Measurements from ENCODE around the gene DLGAP1. TPM values are rescaled to one million over a fixed set of nuclear protein-coding genes. Genes with fewer than 3 reads are reported as not detected.
A peak's percentile ranks its signal among the peaks of the same experiment; 100 is the strongest.

Gene DLGAP1
- total RNA-seq, 1 donor from 2014 or later: 0.48 TPM

DNA sequence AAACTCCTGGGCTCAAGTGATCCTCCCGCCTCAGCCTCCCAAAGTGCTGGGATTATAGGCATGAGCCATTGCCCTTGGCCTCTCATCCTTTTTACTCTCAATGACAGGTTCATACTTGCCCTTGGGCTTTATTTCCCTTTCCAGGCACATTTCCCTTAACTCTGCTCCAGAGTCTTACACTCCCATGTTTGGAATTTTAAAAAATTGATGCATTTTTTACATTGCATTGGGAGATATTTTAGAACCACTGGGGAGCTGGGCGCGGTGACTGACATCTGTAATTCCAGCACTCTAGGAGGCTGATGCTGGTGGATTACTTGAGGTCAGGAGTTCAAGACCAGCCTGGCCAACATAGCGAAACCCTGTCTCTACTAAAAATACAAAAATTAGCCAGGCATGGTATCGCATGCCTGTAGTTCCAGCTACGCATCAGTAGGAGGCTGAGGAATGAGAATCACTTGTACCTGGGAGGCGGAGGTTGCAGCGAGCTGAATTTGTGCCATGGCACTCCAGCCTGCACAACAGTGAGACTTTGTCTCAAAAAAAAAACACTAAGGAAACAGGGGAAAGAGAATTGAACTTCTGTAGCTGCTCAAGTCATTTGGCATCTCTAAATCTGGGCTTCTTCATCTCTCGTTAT lies 986.9 kb downstream of the DLGAP1 start:
- no peak for ATAC-seq

DNA sequence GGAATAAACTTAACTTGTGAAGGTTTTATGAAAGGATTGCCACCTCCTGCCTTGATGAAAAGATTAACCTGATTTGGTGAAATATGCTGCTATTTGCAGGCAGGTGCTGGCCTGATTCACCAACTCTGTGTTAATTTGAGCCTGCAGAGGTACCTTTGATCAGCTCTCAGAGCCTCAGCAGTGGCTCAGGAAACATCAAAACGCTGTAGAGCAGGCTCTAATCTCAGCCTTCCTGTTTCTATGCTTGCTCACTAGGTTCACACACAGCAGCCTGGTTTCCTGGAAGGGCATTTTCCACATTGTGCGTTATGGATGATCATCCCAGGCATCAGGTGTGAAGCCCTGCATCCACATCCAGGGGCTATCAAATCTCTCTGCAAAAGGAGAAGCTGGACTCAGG lies 988.2 kb downstream of the DLGAP1 start:
- ATAC-seq: peak; percentile 23
- DNase-seq (ENCODE audit: low spot score): no peak

More for the DNA sequence above, 986.9 kb downstream of the DLGAP1 start:
- DNase-seq (ENCODE audit: low spot score): no peak

DNA sequence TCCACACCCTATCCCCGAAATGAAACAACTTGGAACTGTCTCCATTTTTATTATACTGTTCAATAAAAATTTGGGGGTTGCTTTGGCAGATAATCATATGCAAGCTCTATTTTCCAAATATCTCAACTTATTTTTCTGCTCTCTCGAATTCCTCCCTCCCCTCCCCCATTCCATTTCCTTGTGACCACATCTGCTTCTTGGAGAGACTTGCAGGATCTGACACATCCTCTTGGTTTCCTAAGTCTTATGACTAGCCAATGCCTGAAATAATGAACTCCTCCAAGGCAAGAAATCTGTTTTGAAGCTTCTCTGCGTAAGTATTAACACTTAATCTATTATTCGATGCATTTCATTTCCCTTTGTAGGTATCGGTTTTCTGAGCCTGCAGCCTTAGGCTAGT lies 989.1 kb downstream of the DLGAP1 start:
- DNase-seq (ENCODE audit: low spot score) (no peak), ATAC-seq (no peak)

DNA sequence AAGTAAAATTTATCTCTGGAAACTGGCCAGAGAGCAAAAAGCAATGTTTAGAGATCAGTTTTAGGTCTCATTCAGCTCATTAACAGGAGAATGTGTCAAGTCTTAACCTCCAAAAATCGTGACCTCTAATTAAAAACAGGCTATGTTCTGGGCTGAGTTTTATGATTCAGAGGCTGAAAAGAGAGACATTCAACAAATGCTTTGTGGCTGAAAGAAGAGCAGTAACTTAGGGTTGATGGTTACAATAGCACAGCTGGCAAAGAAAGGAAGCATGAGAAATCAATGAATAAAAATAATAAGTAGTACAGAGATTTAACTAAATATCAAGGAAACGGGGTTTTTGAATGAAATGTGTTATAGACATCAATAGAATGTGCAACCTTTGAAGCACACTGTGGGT lies 992.1 kb downstream of the DLGAP1 start:
- ATAC-seq (no peak), DNase-seq (ENCODE audit: low spot score) (no peak)

DNA sequence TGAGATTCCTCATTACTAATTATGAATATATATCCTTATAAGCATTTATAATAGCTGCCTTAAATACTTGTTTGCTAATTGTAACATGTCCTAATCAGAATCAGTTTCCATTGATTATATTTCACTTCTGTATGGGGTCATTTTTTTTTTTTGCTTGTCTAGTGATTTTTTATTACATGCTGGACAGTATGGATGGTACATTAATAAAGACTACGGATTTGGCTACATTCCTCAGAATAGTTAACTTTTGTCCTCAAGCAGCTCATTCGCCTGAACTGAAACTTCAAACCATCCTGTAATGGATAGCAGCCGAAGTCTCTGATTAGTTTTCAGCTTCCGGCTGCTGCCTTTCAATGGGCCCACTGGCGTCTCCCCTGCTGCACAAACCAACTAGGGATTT lies 993.4 kb downstream of the DLGAP1 start:
- no peak for DNase-seq (ENCODE audit: low spot score)
- no peak for ATAC-seq

DNA sequence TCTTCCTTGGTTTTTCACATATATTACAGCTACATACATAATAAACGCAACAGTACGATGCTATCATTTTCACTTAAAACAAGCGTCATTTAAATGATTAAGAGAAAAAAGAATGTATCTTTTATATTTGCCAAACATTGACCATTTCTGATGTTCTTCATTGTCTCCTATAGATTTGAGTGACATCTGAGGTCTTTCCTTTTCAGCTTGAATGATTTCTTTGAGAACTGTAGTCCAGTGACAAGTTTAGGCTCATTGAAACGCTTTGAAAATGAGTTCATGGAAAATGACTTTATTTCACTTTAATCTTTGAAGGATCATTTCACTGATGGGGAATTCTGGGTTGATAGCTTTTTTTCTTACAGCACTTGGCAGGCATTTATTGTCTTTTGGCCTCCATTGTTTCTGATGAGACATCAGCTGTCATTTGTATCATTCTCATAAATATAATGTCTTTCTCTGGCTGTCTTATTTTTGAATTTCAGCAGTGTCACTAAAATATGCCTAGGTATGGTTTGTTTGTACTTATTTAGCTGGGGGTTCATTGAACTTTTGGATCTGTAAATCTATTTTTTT lies 994.2 kb downstream of the DLGAP1 start:
- ATAC-seq (no peak), DNase-seq (ENCODE audit: low spot score) (no peak)

DNA sequence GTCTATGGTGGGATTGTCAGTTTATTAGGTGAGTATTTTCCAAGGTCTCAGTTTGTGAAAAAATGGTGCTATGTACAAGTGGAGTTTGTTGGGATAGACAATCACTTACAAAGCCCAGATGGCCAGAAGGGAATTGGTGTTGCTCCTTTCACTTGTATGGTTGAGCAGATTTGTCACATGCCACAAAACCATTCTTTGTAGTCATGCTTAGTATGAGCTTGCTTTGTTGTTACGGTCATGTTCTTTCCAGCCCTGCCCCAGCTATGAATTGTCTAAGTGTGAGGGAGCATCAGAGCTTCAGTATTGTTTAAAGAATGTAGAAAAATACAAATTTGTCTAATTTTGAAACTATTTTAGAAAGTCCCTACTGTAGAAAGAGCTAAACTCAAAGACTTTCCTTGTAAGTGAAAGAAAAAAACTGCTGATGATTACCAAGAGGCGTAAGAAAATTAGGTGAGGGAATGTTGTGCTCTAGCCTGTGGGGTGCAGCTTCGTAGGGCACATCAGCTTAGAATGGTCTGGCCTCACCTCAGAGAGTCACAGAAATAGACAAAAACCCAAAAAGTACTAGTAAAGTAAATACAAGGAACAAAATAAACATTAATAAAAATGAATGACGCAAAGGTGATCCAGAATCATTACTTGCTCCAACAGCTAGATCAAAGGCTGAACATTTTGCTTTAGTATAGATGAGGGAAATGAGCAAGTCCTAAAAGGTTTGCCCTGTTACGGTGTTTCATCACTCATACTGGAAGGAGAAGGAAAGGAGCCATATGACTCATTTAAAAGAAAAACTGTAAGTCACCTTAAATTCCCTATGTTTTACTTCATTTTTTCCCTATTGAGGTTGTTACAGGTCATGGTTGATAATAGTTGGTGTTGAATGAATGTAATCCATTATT lies 995.9 kb downstream of the DLGAP1 start:
- DNase-seq (ENCODE audit: low spot score) (no peak), ATAC-seq (no peak)

DNA sequence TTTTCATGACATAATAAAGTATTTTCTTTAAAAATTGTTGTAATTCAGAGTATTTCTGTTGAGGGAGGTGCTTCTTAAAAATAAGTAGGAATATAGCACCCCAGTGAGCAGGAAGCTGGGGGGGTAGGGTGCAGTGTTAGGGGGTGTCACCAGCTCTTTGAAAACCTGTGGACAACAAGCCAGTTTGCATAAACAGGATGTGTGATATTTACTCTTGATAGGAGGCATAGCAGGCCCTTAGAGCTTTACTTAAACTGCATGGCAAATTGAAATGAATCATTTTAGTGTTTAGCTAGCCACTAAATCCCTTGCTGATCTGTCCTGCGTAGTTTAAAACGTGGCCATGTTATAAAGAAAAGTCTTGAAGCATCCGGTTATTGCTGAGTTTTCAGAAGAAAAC lies 996.7 kb downstream of the DLGAP1 start:
- no peak for ATAC-seq
- DNase-seq (ENCODE audit: low spot score): no peak

DNA sequence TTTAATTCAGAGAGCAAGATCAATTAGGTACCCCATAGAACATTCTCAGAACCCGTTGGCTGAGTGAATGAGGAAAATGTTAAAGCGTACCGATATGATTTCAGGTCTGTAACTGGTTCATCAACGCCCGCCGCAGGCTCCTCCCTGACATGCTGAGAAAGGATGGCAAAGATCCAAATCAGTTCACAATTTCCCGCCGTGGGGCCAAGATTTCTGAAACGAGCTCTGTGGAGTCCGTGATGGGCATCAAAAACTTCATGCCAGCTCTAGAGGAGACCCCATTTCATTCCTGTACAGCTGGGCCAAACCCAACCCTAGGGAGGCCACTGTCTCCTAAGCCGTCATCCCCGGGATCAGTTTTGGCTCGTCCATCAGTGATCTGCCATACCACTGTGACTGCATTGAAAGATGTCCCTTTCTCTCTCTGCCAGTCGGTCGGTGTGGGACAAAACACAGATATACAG lies 997.8 kb downstream of the DLGAP1 start:
- DNase-seq (ENCODE audit: low spot score) (peak; percentile 54), ATAC-seq (peak; percentile 12)

DNA sequence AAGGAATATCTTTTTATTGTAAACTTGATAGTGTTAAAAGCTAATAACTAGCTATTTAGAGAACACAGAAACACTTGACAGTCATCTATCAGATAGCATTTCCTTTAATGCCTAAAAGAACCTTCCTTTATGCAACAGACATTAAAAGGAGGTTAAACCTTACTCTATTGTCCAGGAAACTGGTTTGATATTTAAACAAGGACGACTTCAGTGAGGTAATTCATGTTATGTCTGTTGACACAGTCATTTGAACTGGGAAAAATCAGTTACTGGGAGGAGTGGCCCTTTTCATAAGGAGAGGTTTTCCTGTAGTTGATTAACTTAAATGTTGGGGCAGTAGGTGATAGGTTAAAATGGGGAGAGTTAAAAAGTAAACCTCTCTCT lies 998.4 kb downstream of the DLGAP1 start:
- no peak for DNase-seq (ENCODE audit: low spot score)
- peak; percentile 50 for ATAC-seq

DNA sequence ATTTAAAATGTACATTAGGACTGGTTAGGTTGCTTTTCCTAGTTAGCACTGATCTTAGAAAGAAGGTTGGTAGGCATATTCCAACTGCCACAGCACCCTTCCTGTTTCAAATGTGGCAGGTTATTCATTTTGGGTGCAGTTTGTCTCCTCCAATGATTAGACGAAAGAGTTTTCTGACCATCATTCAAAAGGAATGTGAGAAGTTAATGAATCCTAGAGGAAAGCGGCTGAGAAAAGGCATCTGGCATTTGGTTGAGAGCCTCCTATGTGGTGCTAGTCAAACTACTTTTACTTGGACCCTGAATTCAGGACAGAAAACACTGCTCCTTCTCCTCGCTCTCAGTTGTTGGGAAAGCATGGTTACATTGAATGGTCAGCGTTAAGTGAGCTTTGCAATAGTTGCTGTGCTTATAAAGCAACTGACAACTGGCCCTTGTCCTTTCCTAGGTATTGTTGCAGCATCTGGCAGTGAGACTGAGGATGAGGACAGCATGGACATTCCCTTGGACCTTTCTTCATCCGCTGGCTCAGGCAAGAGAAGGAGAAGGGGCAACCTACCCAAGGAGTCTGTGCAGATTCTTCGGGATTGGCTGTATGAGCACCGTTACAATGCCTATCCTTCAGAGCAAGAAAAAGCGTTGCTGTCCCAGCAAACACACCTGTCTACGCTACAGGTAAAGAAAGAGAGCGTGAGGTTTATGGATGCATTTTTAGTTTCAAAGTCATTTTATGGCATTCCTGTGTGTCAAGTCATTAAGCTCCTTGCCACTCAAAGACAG lies 999.0 kb downstream of the DLGAP1 start:
- DNase-seq (ENCODE audit: low spot score): peak; percentile 50
- peak; percentile 12 for ATAC-seq

DNA sequence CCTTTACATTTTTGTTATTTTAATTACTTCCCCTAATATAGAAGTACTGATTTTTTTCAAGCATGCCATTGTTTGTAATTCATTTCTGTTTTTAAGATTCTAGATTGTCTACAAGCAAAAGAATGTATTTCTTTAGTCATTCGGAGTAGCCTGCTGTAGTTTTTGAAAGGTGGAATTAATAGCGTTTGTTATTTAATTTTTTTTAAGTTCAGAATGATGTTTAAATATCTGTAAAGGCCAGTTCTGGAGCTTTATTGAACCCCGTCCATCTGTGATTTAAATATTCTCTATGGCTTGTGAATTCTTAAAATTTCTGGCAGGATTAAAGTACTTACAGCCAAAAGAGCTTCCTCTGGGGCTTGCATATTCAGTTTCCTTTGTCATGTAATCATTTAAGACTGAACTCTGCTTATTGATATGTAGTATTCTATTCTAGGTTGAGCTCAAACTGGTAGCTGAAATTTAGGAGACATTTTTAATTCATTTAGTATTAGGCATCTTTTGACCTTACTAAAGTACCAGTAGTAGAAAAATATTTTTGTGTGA lies 999.9 kb downstream of the DLGAP1 start:
- DNase-seq (ENCODE audit: low spot score) (no peak), ATAC-seq (no peak)

DNA sequence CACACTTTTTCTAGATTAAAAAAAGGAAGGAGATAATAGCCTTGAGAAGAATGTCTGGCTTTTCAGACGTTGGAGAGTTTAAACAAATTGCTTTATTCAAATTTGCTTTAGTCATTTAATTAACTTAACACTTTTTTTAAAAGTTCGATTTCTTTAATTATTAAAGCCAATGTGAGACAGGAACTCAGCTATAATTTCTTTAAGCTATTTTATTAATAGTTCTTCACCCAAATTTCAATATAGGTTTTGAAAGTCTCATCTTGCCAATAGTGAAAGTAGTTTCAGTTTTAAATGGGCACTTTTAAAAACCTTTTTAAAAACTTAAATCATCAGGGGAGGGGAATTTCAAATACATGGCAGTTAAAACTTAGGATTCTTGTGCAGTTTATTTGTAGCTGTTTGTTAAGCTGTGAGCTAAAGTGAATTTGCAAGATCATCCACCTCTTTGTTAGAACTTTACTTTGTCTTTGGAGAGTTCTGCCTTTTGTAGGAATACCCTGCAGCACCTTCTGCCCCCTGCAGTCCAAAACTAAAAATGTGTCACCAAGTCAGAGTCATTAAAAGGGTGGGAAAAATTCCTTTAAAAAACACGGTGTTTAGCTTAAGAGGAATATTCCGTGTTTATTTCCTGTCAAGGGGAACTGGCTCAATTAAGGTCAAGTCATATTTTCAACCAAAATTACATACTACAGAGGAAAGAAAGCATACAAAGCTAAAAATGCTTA lies 1000.6 kb downstream of the DLGAP1 start:
- DNase-seq (ENCODE audit: low spot score) (peak; percentile 53), ATAC-seq (no peak)

DNA sequence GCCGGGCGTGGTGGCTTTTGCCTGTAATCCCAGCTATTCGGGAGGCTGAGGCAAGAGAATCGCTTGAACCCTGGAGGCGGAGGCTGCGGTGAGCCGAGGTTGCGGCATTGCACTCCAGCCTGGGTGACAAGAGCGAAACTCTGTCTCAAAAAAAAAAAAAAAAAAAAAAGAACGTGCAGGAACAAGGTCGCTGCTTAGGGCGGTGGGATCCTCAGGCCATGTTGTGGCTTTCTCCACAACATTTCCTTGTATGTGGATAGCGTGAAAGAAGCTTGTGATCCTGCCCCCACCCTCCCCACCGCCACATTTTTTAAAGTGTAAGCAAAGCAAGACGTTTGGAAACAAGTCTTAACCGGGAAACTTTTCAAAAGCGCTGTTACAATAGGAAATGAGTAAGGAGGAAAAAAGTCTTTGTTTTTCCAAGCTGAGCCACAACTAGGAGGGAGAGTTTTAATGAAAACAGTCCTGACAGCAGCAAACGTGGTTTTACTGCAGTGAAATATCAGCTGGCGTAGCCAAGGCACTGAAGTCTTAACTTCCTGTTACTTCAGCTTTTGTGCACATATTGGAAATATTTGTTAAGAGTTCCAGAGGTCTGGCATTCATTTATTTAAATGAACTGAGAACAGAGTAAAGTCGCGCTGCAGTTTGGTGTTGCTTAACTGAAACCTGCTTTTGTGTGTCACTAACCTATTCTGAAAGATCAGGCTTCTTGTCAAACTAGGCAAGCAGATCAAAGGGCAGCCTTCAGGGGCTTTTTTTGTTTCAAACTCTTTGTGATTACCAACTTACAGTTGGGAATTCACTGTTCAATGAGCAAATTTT lies 1001.4 kb downstream of the DLGAP1 start:
- peak; percentile 9 for ATAC-seq

DNA sequence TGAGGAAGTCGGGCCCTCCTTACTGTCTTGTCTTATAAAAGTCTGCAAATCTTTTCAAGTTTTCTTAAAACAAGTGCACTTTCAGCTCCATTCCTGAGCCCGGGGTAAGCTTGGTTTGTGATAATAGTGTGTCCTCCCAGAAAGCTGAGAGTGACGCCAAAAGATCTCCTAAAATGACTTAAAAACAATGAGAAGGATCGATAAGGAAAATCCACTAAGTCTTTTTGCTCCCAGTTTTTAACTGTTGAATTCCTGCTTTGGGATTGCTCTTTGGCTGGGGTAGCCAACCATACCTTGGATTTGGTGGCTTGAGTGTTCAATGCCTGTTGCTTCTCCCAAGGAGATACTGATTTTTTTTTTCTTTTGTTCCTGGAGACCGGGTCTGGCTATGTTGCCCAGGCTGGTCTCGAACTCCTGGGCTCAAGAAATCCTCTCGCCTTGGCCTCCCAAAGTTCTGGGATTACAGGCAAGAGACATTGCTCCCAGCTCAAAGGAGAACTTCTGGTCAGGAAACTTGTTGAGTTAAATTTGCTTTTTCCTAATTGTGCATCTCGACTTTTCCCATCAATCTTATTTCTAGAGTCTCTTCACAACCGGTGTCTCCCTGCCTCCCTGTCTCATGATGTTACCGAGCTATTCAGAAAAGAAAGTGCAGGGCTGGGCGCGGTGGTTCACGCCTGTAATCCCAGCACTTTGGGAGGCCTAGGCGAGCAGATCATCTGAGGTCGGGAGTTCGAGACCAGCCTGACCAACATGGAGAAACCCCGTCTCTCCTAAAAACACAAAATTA lies 1002.2 kb downstream of the DLGAP1 start:
- DNase-seq (ENCODE audit: low spot score) (no peak), ATAC-seq (no peak)

More for the DNA sequence above, 1001.4 kb downstream of the DLGAP1 start:
- DNase-seq (ENCODE audit: low spot score): peak; percentile 73

DNA sequence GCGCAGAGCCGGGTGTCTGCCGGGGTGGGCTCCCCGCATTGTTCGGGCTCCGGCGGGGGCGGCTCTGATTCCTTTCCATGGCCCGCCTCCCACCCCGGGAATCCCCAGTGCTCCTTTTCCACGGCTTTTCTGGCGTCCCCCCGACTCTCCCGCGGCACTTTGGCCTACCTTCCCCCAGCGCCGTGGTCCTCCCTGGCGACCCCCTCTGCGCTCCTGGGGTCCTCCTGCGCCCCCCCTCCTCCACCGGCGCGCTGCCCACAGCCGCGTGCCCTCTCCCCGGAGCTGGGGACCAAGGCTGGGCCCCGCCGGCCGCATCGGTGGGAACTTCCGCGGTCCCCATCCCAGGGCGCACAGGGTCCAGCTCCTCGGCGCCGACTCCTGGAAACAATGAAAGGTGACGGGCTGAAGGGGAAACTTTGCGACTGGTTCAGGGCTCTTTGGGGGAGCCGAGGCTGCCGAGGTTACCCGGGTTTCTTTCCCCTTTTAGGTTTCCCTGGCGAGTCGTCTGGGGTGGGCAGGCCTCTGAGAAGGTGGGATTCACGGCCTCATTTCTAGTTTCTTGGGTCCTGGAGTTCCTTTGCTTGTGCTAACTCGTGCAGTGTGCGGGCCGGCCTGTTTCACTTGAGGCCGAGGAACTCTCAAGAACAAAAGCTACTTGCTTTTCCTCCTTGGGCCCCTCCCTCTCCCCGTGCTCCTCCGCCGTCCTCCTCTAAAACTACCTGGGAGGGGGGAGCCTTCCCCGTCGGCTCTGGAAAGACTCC lies 1002.9 kb downstream of the DLGAP1 start:
- DNase-seq (ENCODE audit: low spot score) (peak; percentile 58), ATAC-seq (no peak)

DNA sequence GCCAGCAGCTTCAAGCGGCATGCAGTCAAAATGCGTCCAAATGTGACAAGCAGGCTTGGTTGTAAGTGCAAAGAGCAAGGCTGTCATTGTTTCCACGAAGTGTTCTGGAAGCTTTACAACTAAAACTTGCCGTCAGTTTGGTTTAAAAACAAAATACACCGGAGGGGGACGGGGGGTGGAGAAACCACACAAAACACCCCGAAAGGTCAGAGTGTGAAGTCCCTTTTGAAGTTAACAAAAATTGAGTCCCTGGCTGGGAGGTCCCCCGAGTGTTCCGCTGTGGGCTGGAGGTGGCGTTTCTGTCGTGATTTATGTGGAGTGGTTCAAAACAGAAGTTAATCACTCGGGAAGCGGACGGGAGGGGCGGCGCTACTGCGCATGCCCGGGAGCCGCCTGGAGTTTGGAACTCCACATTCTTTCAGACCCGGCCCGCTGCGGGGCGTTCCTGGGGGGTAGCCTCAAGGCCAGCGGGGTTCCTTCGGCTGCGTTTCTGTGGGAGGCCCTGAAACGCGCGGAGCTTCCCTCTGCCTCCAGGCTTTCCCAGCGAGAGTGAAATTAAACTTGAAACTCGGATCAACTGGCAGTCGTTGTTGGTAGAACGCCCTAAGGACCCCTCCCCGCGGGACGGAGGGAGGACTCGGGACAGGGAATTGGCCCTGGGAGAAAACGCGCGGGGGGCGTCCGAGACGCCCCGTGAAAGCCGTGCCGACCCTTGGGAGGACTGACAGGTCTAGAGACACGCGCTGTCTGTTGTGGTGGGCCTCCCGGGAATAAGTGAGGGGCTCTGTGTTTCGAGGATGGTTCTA lies 1003.7 kb downstream of the DLGAP1 start:
- ATAC-seq: peak; percentile 43
- DNase-seq (ENCODE audit: low spot score): peak; percentile 97

Measured in left lobe of liver (tissue), 2 donors.